ENCODE measurements around the gene MGAT4B. TPM values are rescaled to one million over a fixed set of nuclear protein-coding genes. Genes with fewer than 3 reads are reported as not detected.
"Not testable (repeated sequence)": the region's sequence is repeated elsewhere in the genome, so short reads cannot be mapped to it uniquely, and the experiment has no call there.

MGAT4B gene
- total and polyA plus RNA-seq, 7 donors = 27.8 to 241 (median 56.8) TPM

- TF ChIP-seq POLR2A (IDR thresholded peaks at IDR 0.05) (no peak), POLR2AphosphoS5 (IDR thresholded peaks at IDR 0.05) (peak in 1 of 4 donors; percentile 23)
- WGBS, 2 donors = 85 to 93% methylated on average over 11 of the region's 11 CpGs
- intact Hi-C loops (cut with DNase I) = no loop called here
- Histone ChIP-seq H3K4me1 (peaks cover 0 to 10% (median 8%) of the 10 kb centered on the region in 4 donors), H3K27ac (no peak overlapping the region), H3K4me3 (no peak overlapping the region), H3K27me3 (no peaks in the 10 kb centered on the region), H3K36me3 (peaks cover 46 to 85% (median 51%) of the 10 kb centered on the region in 4 donors), H3K9me3 (no peaks in the 10 kb centered on the region)
- DNase-seq = no peak
Measured at GRCh38 chr5:179840321-179840720, 33.7 kb upstream of the MGAT4B start.

GRCh38 chr5:179839328-179840256 is 32.9 kb upstream of the MGAT4B start:
- intact Hi-C loops (cut with DNase I) = no loop called here
- Histone ChIP-seq H3K4me1 (peaks cover 0 to 10% (median 8%) of the 10 kb centered on the region in 4 donors), H3K27me3 (no peaks in the 10 kb centered on the region), H3K4me3 (no peak overlapping the region), H3K27ac (no peak overlapping the region), H3K36me3 (peaks cover 45 to 88% (median 52%) of the 10 kb centered on the region in 4 donors), H3K9me3 (no peaks in the 10 kb centered on the region)
- WGBS, 2 donors = 82 to 85% methylated on average over 16 of the region's 16 CpGs
- DNase-seq = peak; percentile 67
- TF ChIP-seq CTCF (IDR thresholded peaks at IDR 0.05) (no peak), POLR2AphosphoS5 (IDR thresholded peaks at IDR 0.05) (peak in 2 of 4 donors; percentile 53 to 68)

GRCh38 chr5:179837076-179838011 is 30.7 kb upstream of the MGAT4B start:
- Histone ChIP-seq H3K9me3 (no peaks in the 10 kb centered on the region), H3K36me3 (peaks cover 64 to 92% (median 70%) of the 10 kb centered on the region in 4 donors), H3K27me3 (no peaks in the 10 kb centered on the region), H3K27ac (peak overlapping the region; percentile 21 to 54 (median 36)), H3K4me1 (peaks cover 0 to 10% (median 8%) of the 10 kb centered on the region in 4 donors), H3K4me3 (no peak overlapping the region)
- peak; percentile 64 for DNase-seq
- intact Hi-C loops (cut with DNase I) = no loop called here
- 84 to 87% methylated on average over 15 of the region's 15 CpGs for WGBS, 2 donors
- TF ChIP-seq EP300 (IDR thresholded peaks at IDR 0.05) = no peak
- no peak for TF ChIP-seq POLR2A (IDR thresholded peaks at IDR 0.05)
- no peak for TF ChIP-seq CTCF (IDR thresholded peaks at IDR 0.05)
- no peak for TF ChIP-seq POLR2AphosphoS5 (IDR thresholded peaks at IDR 0.05)

- peak overlapping the region; percentile 21 to 54 (median 36) for H3K27ac ChIP-seq
- peaks cover 68 to 94% (median 75%) of the 10 kb centered on the region in 4 donors for H3K36me3 ChIP-seq
- peak; percentile 77 for DNase-seq
- intact Hi-C loops (cut with DNase I) = no loop called here
- no peaks in the 10 kb centered on the region for H3K9me3 ChIP-seq
- WGBS, 2 donors = 80 to 85% methylated on average over 19 of the region's 19 CpGs
- H3K27me3 ChIP-seq = no peaks in the 10 kb centered on the region
- TF ChIP-seq POLR2A (IDR thresholded peaks at IDR 0.05) = no peak
- peak in 2 of 4 donors; percentile 50 to 61 for TF ChIP-seq POLR2AphosphoS5 (IDR thresholded peaks at IDR 0.05)
- H3K4me1 ChIP-seq = peaks cover 0 to 10% (median 8%) of the 10 kb centered on the region in 4 donors
- no peak overlapping the region for H3K4me3 ChIP-seq
Measured at GRCh38 chr5:179836225-179837019, 29.8 kb upstream of the MGAT4B start.

- WGBS, 2 donors = 95 to 96% methylated on average over 24 to 25 of the region's 28 CpGs
- H3K4me3 ChIP-seq; H3K27ac ChIP-seq; DNase-seq; H3K27me3 ChIP-seq; H3K9me3 ChIP-seq; intact Hi-C loops (cut with DNase I); H3K4me1 ChIP-seq: not testable (repeated sequence)
- H3K36me3 ChIP-seq = peaks cover 69 to 94% (median 78%) of the 10 kb centered on the region in 4 donors
Measured at GRCh38 chr5:179834871-179835270, 28.2 kb upstream of the MGAT4B start.

Data from sigmoid colon (tissue), 7 donors.